Nephron progenitor cell (in vitro differentiated cells): ENCODE data around the gene KCNMA1.
A peak's percentile ranks its signal among the peaks of the same experiment; 100 is the strongest.

ENCODE experiments used
- DNase-seq: peaks from one replicate; pipeline ENCODE4 v3.0.0; 2021
- H3K27ac Mint-ChIP-seq: 2 replicates; pipeline ENCODE4 v1.8.0; 2021; ENCODE audit warnings: mild to moderate bottlenecking, moderate library complexity, mixed read lengths
- H3K27me3 Mint-ChIP-seq: 2 replicates; pipeline ENCODE4 v1.8.0; 2021; ENCODE audit warnings: mild to moderate bottlenecking, low read depth, mixed read lengths; ENCODE audit not compliant: poor library complexity
- H3K36me3 Mint-ChIP-seq: 2 replicates; pipeline ENCODE4 v1.8.0; 2021; ENCODE audit warnings: low read depth, mixed read lengths
- H3K4me1 Mint-ChIP-seq: 2 replicates; pipeline ENCODE4 v1.8.0; 2021; ENCODE audit warnings: mixed read lengths
- H3K4me3 Mint-ChIP-seq: 2 replicates; pipeline ENCODE4 v1.8.0; 2021; ENCODE audit warnings: mild to moderate bottlenecking, moderate library complexity, mixed read lengths
- H3K9me3 Mint-ChIP-seq: 2 replicates; pipeline ENCODE4 v1.8.0; 2021; ENCODE audit warnings: mild to moderate bottlenecking, moderate library complexity, mixed read lengths
- TF ChIP-seq, protein P1 (sequence below): fragments of 200-600 bp; sonication (generic); IDR thresholded peaks from 2 replicates; pipeline ENCODE4 v1.5.0; 2021; ENCODE audit warnings: antibody characterized with exemption

KCNMA1 gene

GRCh38 chr10:77105761-77106221 lies 531.8 kb downstream of the KCNMA1 start:
- peaks cover 60% of the 10 kb centered on the region for H3K4me1 Mint-ChIP-seq
- H3K4me3 Mint-ChIP-seq, result peak overlapping the region; percentile 24
- TF ChIP-seq, protein P1, sequence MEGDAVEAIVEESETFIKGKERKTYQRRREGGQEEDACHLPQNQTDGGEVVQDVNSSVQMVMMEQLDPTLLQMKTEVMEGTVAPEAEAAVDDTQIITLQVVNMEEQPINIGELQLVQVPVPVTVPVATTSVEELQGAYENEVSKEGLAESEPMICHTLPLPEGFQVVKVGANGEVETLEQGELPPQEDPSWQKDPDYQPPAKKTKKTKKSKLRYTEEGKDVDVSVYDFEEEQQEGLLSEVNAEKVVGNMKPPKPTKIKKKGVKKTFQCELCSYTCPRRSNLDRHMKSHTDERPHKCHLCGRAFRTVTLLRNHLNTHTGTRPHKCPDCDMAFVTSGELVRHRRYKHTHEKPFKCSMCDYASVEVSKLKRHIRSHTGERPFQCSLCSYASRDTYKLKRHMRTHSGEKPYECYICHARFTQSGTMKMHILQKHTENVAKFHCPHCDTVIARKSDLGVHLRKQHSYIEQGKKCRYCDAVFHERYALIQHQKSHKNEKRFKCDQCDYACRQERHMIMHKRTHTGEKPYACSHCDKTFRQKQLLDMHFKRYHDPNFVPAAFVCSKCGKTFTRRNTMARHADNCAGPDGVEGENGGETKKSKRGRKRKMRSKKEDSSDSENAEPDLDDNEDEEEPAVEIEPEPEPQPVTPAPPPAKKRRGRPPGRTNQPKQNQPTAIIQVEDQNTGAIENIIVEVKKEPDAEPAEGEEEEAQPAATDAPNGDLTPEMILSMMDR, result no peak
- no peaks in the 10 kb centered on the region for H3K36me3 Mint-ChIP-seq
- DNase-seq, result no peak
- no peaks in the 10 kb centered on the region for H3K9me3 Mint-ChIP-seq
- peaks cover 11% of the 10 kb centered on the region for H3K27me3 Mint-ChIP-seq
- H3K27ac Mint-ChIP-seq, result peak overlapping the region; percentile 88

- TF ChIP-seq, protein P1, result no peak
- Mint-ChIP-seq H3K27me3 (peaks cover 11% of the 10 kb centered on the region), H3K4me3 (no peak overlapping the region), H3K27ac (peak overlapping the region; percentile 24), H3K9me3 (no peaks in the 10 kb centered on the region), H3K4me1 (peaks cover 48% of the 10 kb centered on the region), H3K36me3 (no peaks in the 10 kb centered on the region)
- no peak for DNase-seq
These were observed 533.1 kb downstream of the KCNMA1 start for GRCh38 chr10:77104459-77104980.

DNA sequence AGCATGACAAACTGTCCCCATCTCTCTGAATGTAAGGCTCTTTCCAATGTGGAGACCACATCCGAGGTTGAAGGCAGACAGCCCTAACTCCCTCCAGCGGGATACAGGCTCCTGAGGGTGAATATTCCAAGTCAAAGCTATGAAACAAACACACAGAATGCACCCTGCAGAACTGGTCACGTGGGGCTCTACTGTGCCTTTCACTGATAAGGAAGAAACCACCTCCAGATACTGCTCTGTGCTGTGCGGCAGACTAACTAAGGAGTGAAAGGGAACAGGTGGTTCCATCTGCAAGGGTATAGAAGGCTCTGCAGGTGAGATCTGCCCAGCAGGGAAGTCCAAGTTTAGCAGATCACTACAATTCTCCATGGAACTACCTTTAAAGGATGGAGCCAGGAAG lies 534.4 kb downstream of the KCNMA1 start:
- no peak for DNase-seq
- Mint-ChIP-seq H3K36me3 (no peaks in the 10 kb centered on the region), H3K4me3 (no peak overlapping the region), H3K9me3 (no peaks in the 10 kb centered on the region), H3K27me3 (peaks cover 11% of the 10 kb centered on the region), H3K4me1 (peaks cover 37% of the 10 kb centered on the region), H3K27ac (no peak overlapping the region)
- TF ChIP-seq, protein P1, result no peak

DNA sequence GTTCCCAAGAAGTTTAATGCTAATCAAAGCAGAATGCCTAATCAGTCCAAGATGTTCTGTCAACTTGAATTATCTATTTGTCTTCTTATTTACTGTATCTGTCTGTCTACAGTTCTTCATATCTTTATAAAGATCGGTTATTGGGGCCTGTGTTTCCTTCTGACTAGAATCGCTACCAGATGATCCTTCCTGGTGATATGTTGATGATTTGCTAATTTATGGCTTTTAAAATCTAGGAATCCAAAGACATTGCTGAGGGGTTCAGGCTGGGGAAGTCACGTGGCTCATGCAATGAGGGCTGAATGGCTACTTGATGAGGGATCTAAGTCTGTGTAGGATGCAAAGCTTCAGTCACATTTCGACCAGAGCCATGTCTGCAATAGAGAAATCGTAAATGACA lies 536.3 kb downstream of the KCNMA1 start:
- no peak overlapping the region for H3K27ac Mint-ChIP-seq
- H3K9me3 Mint-ChIP-seq, result no peaks in the 10 kb centered on the region
- peaks cover 17% of the 10 kb centered on the region for H3K27me3 Mint-ChIP-seq
- peaks cover 18% of the 10 kb centered on the region for H3K4me1 Mint-ChIP-seq
- no peaks in the 10 kb centered on the region for H3K36me3 Mint-ChIP-seq
- no peak overlapping the region for H3K4me3 Mint-ChIP-seq
- TF ChIP-seq, protein P1, result no peak
- no peak for DNase-seq

DNA sequence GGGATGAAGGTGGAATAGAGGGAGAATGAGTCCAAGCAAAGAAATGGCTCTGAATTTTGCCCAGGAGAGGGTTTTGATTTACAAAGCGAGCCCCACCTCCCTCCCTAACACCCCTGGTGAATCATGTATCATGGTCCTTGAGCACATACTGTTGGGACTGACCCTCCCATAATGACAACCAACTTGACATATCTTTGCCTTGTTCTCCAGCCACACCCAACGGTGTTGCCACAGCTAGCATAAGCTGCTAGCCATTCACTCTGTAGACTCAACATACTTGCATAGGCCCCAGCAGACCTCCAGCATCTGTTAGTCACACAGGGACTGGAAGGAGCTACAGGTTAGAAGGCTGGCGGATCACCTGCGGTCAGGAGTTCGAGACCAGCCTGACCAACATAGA lies 538.5 kb downstream of the KCNMA1 start:
- Mint-ChIP-seq H3K4me1 (no peaks in the 10 kb centered on the region), H3K4me3 (no peak overlapping the region), H3K36me3 (no peaks in the 10 kb centered on the region), H3K9me3 (no peaks in the 10 kb centered on the region), H3K27me3 (peaks cover 17% of the 10 kb centered on the region), H3K27ac (no peak overlapping the region)
- no peak for DNase-seq
- TF ChIP-seq, protein P1, result no peak

- Mint-ChIP-seq H3K4me3 (no peak overlapping the region), H3K36me3 (no peaks in the 10 kb centered on the region), H3K4me1 (no peaks in the 10 kb centered on the region), H3K9me3 (no peaks in the 10 kb centered on the region), H3K27ac (no peak overlapping the region), H3K27me3 (peaks cover 7% of the 10 kb centered on the region)
- no peak for DNase-seq
- TF ChIP-seq, protein P1, result no peak
These were observed 540.0 kb downstream of the KCNMA1 start for GRCh38 chr10:77097625-77098024.
